CD14-positive monocyte (primary cell): ENCODE data around the gene CETN2. TPM values are rescaled to one million over a fixed set of nuclear protein-coding genes. Genes with fewer than 3 reads are reported as not detected.

ENCODE experiments used
- DNase-seq, 3 donors: peaks; one replicate each; pipeline ENCODE4 v3.0.0-alpha.2; 2011 to 2022
- H2AFZ ChIP-seq: 2 replicates; pipeline ENCODE4 v1.6.0; 2012; ENCODE audit warnings: mild to moderate bottlenecking, low read depth, low read length, inconsistent platforms; ENCODE audit not compliant: insufficient read depth, poor library complexity, severe bottlenecking
- H3K27ac ChIP-seq, 2 donors: 1 replicate in 1 of 2; 2 replicates in 1 of 2; pipeline ENCODE4 v1.5.1; 2012 to 2013; ENCODE audit warnings: low read length in 2 of 2, control low read depth in 1 of 2, inconsistent platforms in 1 of 2, low read depth in 1 of 2, mild to moderate bottlenecking in 1 of 2
- H3K27me3 ChIP-seq, 2 donors: one replicate each; pipeline versions ENCODE4 v1.6.0 to v1.6.1; 2011 to 2013; ENCODE audit warnings: low read length in 2 of 2; ENCODE audit not compliant: control insufficient read depth in 2 of 2, insufficient read depth in 2 of 2
- H3K36me3 ChIP-seq, 2 donors: replicated peaks in 1 of 2; 1 replicate in 1 of 2; 2 replicates in 1 of 2; pipeline versions ENCODE4 v1.5.1 to v1.6.1; 2012 to 2013; ENCODE audit warnings: low read length in 2 of 2, control low read depth in 1 of 2, inconsistent platforms in 1 of 2, mild to moderate bottlenecking in 1 of 2; ENCODE audit not compliant: insufficient read depth in 2 of 2, control insufficient read depth in 1 of 2
- H3K4me1 ChIP-seq, 2 donors: 1 replicate in 1 of 2; 2 replicates in 1 of 2; pipeline versions ENCODE4 v1.5.1 to v1.6.1; 2012 to 2013; ENCODE audit warnings: low read length in 2 of 2, control low read depth in 1 of 2, inconsistent platforms in 1 of 2, mild to moderate bottlenecking in 1 of 2, moderate library complexity in 1 of 2; ENCODE audit not compliant: insufficient read depth in 2 of 2, control insufficient read depth in 1 of 2
- H3K4me2 ChIP-seq: replicated peaks from 2 replicates; pipeline ENCODE3; 2012; ENCODE audit warnings: low read length, moderate library complexity, mild to moderate bottlenecking; ENCODE audit not compliant: poor library complexity, severe bottlenecking; ENCODE audit errors: extremely low read depth
- H3K4me3 ChIP-seq, 3 experiments: fragments of 200-600 bp in 1 of 3; sonication (generic) in 1 of 3; replicated peaks in 1 of 3; 1 replicate in 2 of 3; 2 replicates in 1 of 3; pipeline ENCODE4 v1.5.1; 2011 to 2013; ENCODE audit warnings: low read length in 3 of 3, mild to moderate bottlenecking in 3 of 3, control low read depth in 2 of 3, low read depth in 2 of 3, inconsistent platforms in 1 of 3, moderate library complexity in 1 of 3
- H3K79me2 ChIP-seq: 2 replicates; pipeline ENCODE4 v1.6.0; 2012; ENCODE audit warnings: mild to moderate bottlenecking, control low read depth, inconsistent platforms, low read length, moderate library complexity; ENCODE audit not compliant: insufficient read depth
- H3K9ac ChIP-seq: 2 replicates; pipeline ENCODE4 v1.6.0; 2017; ENCODE audit warnings: low read length, mild to moderate bottlenecking; ENCODE audit not compliant: insufficient read depth, poor library complexity, severe bottlenecking
- H3K9me3 ChIP-seq, 2 donors: replicated peaks in 1 of 2; 1 replicate in 1 of 2; 2 replicates in 1 of 2; pipeline versions ENCODE4 v1.5.1 to v1.6.1; 2012 to 2013; ENCODE audit warnings: low read length in 2 of 2, control low read depth in 1 of 2; ENCODE audit not compliant: control insufficient read depth in 1 of 2, insufficient read depth in 1 of 2
- H4K20me1 ChIP-seq: 2 replicates; pipeline ENCODE4 v1.6.0; 2012; ENCODE audit warnings: mild to moderate bottlenecking, low read length, control low read depth, moderate library complexity; ENCODE audit not compliant: insufficient read depth
- H3K27ac Mint-ChIP-seq, 7 donors: one replicate each; pipeline ENCODE4 v1.8.0; 2020; ENCODE audit warnings: mild to moderate bottlenecking in 7 of 7, mixed read lengths in 7 of 7, moderate library complexity in 6 of 7, inconsistent platforms in 2 of 7
- H3K27me3 Mint-ChIP-seq, 3 donors: one replicate each; pipeline ENCODE4 v1.8.0; 2021 to 2022; ENCODE audit warnings: low read depth in 3 of 3, mild to moderate bottlenecking in 3 of 3, mixed read lengths in 3 of 3, moderate library complexity in 3 of 3, inconsistent platforms in 1 of 3
- H3K36me3 Mint-ChIP-seq, 2 donors: one replicate each; pipeline ENCODE4 v1.8.0; 2020; ENCODE audit warnings: mixed read lengths in 2 of 2, inconsistent platforms in 1 of 2, mild to moderate bottlenecking in 1 of 2
- H3K4me1 Mint-ChIP-seq: one replicate; pipeline ENCODE4 v1.8.0; 2020; ENCODE audit warnings: mild to moderate bottlenecking, mixed read lengths
- H3K4me3 Mint-ChIP-seq, 2 donors: one replicate each; pipeline ENCODE4 v1.8.0; 2020; ENCODE audit warnings: mild to moderate bottlenecking in 2 of 2, mixed read lengths in 2 of 2, moderate library complexity in 1 of 2
- H3K9me3 Mint-ChIP-seq, 7 donors: one replicate each; pipeline ENCODE4 v1.8.0; 2020 to 2022; ENCODE audit warnings: mixed read lengths in 7 of 7, mild to moderate bottlenecking in 6 of 7, moderate library complexity in 6 of 7, inconsistent platforms in 2 of 7
- CTCF ChIP-seq: fragments of 200-600 bp; IDR thresholded peaks from one replicate; pipeline ENCODE4 v1.8.0; 2022; ENCODE audit warnings: antibody characterized with exemption, mild to moderate bottlenecking
- WGBS: methylation state at CpG from one replicate; pipeline ENCODE4 v1.1.5; 2013; ENCODE audit warnings: missing lambda C conversion rate; ENCODE audit not compliant: insufficient coverage; 5-methylcytosine and 5-hydroxymethylcytosine counted together
- intact Hi-C, 2 donors: fragments of 100-400 bp; cut with micrococcal nuclease; formaldehyde crosslinking; loops; one replicate each; pipeline versions ENCODE4 v1.15.0 to v1.15.1; 2023
- polyA plus RNA-seq, 3 donors: library from polyadenylated mRNA; depleted of rRNA in 1 of 3; unstranded in 2 of 3; stranded (reverse) in 1 of 3; fragments of 300-500 nt in 2 of 3; fragments of >200 nt in 1 of 3; fragmentation: Illumina TruSeq in 2 of 3; gene quantifications; 1 replicate in 2 of 3; 2 replicates in 1 of 3; pipeline ENCODE4 v1.2.3, GENCODE V29; 2012 to 2021

Gene CETN2
- polyA plus RNA-seq, 3 donors: 5.4 to 26.7 (median 19.9) TPM

- no peak for TF ChIP-seq CTCF
- H3K4me1 Mint-ChIP-seq: no peaks in the 10 kb centered on the region
- H4K20me1 ChIP-seq: no peaks in the 10 kb centered on the region
- no peaks in the 10 kb centered on the region for H3K4me1 ChIP-seq
- H3K9me3 ChIP-seq: no peaks in the 10 kb centered on the region
- no peak for DNase-seq
- H2AFZ ChIP-seq: no peak overlapping the region
- H3K79me2 ChIP-seq: no peaks in the 10 kb centered on the region
- peaks cover 13 to 18% of the 10 kb centered on the region in 2 donors for H3K36me3 ChIP-seq
- no peak overlapping the region for H3K27ac Mint-ChIP-seq
- intact Hi-C loops: no loop called here
- no peak overlapping the region for H3K4me3 Mint-ChIP-seq
- peaks cover 0 to 4% (median 0%) of the 10 kb centered on the region in 7 donors for H3K9me3 Mint-ChIP-seq
- no peak overlapping the region for H3K27ac ChIP-seq
- H3K4me3 ChIP-seq: no peak overlapping the region
- peaks cover 3 to 11% (median 4%) of the 10 kb centered on the region in 3 donors for H3K27me3 Mint-ChIP-seq
- H3K27me3 ChIP-seq: no peaks in the 10 kb centered on the region
- H3K4me2 ChIP-seq: no peak overlapping the region
- H3K36me3 Mint-ChIP-seq: peaks cover 18 to 19% of the 10 kb centered on the region in 2 donors
- H3K9ac ChIP-seq: no peak overlapping the region
- no CpG with 5 or more reads among the region's 2 CpGs for WGBS
These were observed 42.8 kb upstream of the CETN2 start for GRCh38 chrX:152873361-152873760.

GRCh38 chrX:152872522-152872921, 42.0 kb upstream of the CETN2 start:
- no peak overlapping the region for H3K27ac Mint-ChIP-seq

More at GRCh38 chrX:152872522-152872921, 42.0 kb upstream of the CETN2 start:
- intact Hi-C loops: no loop called here
- Histone ChIP-seq H3K79me2 (no peaks in the 10 kb centered on the region), H3K4me2 (no peak overlapping the region), H4K20me1 (no peaks in the 10 kb centered on the region), H3K27me3 (no peaks in the 10 kb centered on the region), H3K27ac (no peak overlapping the region), H2AFZ (no peak overlapping the region), H3K4me1 (no peaks in the 10 kb centered on the region), H3K36me3 (peaks cover 18 to 26% of the 10 kb centered on the region in 2 donors), H3K9me3 (no peaks in the 10 kb centered on the region), H3K9ac (no peak overlapping the region), H3K4me3 (no peak overlapping the region)
- Mint-ChIP-seq H3K4me3 (no peak overlapping the region), H3K9me3 (peaks cover 0 to 4% (median 2%) of the 10 kb centered on the region in 7 donors), H3K36me3 (peaks cover 24 to 26% of the 10 kb centered on the region in 2 donors), H3K27me3 (peaks cover 3 to 9% (median 4%) of the 10 kb centered on the region in 3 donors), H3K4me1 (no peaks in the 10 kb centered on the region)
- no peak for DNase-seq
- no peak for TF ChIP-seq CTCF
- 0% methylated on average over 1 of the region's 2 CpGs for WGBS
